ENCODE results near the gene NR3C1.

DNA sequence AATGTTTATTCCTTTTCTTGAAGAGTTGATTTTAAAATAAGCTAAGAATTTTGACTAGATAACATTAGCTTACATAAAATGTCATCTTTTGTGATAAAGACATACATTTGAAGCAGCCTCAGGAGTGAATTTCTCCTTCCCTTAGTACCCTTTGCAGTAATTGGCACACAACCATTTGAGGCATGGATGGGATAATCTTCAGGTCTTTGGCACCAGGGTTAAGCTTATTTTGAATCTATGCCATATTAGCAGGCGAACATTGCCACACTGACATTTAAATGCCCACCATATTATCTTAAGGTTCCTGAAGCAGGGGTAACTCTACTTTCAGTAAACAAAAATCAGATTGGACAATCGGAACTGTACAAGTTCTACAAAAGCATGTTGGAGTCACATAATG lies 126.0 kb downstream of the NR3C1 start:
- TF ChIP-seq POLR2AphosphoS5 (IDR thresholded peaks at IDR 0.05), result no peak
- TF ChIP-seq, protein P1, sequence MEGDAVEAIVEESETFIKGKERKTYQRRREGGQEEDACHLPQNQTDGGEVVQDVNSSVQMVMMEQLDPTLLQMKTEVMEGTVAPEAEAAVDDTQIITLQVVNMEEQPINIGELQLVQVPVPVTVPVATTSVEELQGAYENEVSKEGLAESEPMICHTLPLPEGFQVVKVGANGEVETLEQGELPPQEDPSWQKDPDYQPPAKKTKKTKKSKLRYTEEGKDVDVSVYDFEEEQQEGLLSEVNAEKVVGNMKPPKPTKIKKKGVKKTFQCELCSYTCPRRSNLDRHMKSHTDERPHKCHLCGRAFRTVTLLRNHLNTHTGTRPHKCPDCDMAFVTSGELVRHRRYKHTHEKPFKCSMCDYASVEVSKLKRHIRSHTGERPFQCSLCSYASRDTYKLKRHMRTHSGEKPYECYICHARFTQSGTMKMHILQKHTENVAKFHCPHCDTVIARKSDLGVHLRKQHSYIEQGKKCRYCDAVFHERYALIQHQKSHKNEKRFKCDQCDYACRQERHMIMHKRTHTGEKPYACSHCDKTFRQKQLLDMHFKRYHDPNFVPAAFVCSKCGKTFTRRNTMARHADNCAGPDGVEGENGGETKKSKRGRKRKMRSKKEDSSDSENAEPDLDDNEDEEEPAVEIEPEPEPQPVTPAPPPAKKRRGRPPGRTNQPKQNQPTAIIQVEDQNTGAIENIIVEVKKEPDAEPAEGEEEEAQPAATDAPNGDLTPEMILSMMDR (IDR thresholded peaks at IDR 0.05), result no peak
- no peak for TF ChIP-seq EP300 (IDR thresholded peaks at IDR 0.05)
